BJ (cell line): ENCODE results near the gene TTC12. TPM values are rescaled to one million over a fixed set of nuclear protein-coding genes. Genes with fewer than 3 reads are reported as not detected.
A peak's percentile ranks its signal among the peaks of the same experiment; 100 is the strongest.

Experiments used
- CTCF ChIA-PET: fragments of 350-600 bp; formaldehyde crosslinking; extraction: SDS; loops from one replicate; lab custom pipeline; 2021; ENCODE audit warnings: antibody characterized with exemption, inconsistent platforms; lab: Yijun Ruan, JAX
- POLR2A ChIA-PET: fragments of 300-600 bp; sonication (Branson Sonifier 250); formaldehyde crosslinking; extraction: SDS; loops from one replicate; lab custom pipeline; 2021; ENCODE audit warnings: antibody characterized with exemption; lab: Charles Lee
- DNase-seq: peaks from one replicate; pipeline ENCODE4 v3.0.0-alpha.2; 2011; ENCODE audit warnings: low read depth
- H3K27me3 ChIP-seq: 2 replicates; pipeline ENCODE4 v1.6.0; 2011; ENCODE audit warnings: low read length; ENCODE audit not compliant: control insufficient read depth, insufficient read depth
- H3K36me3 ChIP-seq: 2 replicates; pipeline ENCODE4 v1.5.1; 2011; ENCODE audit warnings: low read length; ENCODE audit not compliant: control insufficient read depth, insufficient read depth
- H3K4me3 ChIP-seq: 2 replicates; pipeline ENCODE4 v1.5.1; 2011; ENCODE audit warnings: low read depth, mild to moderate bottlenecking, control low read depth, low read length
- CTCF ChIP-seq: IDR thresholded peaks from 2 replicates; pipeline ENCODE4 v1.5.1; 2011; ENCODE audit warnings: low read depth, mild to moderate bottlenecking, control low read depth, inconsistent platforms, low read length, moderate library complexity; ENCODE audit not compliant: insufficient read depth
- polyA minus RNA-seq: library from RNA; depleted of rRNA, polyadenylated mRNA; stranded (reverse); fragments of >200 nt; gene quantifications from 2 replicates; pipeline ENCODE4 v1.2.3, GENCODE V29; 2011; rRNA and poly(A)+ RNA removed
- polyA plus RNA-seq: library from polyadenylated mRNA; depleted of rRNA; stranded (reverse); fragments of >200 nt; gene quantifications from 2 replicates; pipeline ENCODE4 v1.2.3, GENCODE V29; 2011; rRNA removed

Gene TTC12, protein sequence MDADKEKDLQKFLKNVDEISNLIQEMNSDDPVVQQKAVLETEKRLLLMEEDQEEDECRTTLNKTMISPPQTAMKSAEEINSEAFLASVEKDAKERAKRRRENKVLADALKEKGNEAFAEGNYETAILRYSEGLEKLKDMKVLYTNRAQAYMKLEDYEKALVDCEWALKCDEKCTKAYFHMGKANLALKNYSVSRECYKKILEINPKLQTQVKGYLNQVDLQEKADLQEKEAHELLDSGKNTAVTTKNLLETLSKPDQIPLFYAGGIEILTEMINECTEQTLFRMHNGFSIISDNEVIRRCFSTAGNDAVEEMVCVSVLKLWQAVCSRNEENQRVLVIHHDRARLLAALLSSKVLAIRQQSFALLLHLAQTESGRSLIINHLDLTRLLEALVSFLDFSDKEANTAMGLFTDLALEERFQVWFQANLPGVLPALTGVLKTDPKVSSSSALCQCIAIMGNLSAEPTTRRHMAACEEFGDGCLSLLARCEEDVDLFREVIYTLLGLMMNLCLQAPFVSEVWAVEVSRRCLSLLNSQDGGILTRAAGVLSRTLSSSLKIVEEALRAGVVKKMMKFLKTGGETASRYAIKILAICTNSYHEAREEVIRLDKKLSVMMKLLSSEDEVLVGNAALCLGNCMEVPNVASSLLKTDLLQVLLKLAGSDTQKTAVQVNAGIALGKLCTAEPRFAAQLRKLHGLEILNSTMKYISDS
- polyA plus RNA-seq (11.2 and 14.0 TPM in 2 replicates), polyA minus RNA-seq (13.3 and 20.5 TPM in 2 replicates)

DNA sequence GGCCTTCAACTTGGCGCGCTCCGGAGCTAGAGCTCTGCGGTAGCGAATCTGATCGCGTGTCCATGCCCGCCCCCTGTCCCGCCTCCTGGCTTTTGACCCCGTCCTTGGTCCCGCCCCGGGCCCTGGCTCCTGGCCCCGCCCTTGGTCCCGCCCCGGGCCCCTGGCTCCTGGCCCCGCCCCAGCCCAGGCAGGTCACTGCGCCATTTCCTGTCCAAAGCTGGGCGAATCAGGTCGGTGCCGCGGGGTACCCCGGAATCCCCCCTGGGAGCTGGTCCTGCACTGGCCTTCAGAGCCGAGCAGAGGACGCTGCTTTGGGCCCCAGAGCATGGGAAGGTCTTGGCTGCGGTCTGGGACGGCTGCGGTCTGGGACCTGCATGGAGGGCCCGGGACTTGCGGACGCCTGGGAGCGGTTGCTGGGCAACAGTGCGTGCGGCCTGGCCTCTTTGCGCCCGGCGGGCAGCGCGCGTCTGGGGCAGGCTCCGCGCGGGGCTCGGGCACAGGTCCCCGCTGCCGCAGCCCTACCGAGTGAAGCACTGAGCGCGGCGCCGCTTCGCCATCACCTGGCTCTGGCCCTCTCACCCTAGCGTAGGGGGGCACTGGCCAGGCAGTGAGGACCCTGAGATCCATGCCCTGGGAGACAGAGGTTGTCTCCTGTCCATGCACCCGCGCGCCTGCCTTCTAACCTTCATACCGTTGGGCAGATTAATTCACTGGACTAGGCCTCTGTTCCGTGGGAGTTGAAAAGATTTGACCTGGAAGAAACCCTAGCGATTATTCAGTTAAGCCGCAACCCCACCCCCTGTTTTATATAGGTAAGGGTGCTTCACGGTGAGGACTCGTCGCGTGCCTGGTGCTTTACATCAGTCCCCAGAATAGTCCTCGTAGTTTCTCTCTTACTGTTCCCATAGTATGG lies at the start of gene TTC12:
TSS of gene TTC12 (plus strand) at position 195 of the 913 bp plus-strand sequence. CDS start 1,675 bp downstream, outside the sequence.
- ChIA-PET POLR2A (interaction anchor here (0.6 kb wide), 1 partner anchor 489 kb away, joined by 14 read pairs; no protein-coding TSS in a partner anchor), CTCF (interaction anchor here (0.5 to 3.7 kb wide), 6 partner anchors 10 to 860 kb away, joined by 3 to 20 read pairs (median 4); no protein-coding TSS in a partner anchor)
- no peak for TF ChIP-seq CTCF

GRCh38 chr11:113265362-113265761 lies 49.0 kb upstream of the TTC12 start:
- CTCF ChIA-PET, result interaction anchor here (0.9 kb wide), 1 partner anchor 24 kb away, joined by 3 read pairs; no protein-coding TSS in a partner anchor
- POLR2A ChIA-PET, result no interaction called here
- Histone ChIP-seq H3K36me3 (no peaks in the 10 kb centered on the region), H3K27me3 (no peaks in the 10 kb centered on the region), H3K4me3 (no peak overlapping the region)
- TF ChIP-seq CTCF, result no peak
- DNase-seq, result no peak

More for the DNA sequence above, at the start of gene TTC12:
- Histone ChIP-seq H3K36me3 (no peaks in the 10 kb centered on the region), H3K27me3 (no peaks in the 10 kb centered on the region), H3K4me3 (peak within 1 kb of the TSS; percentile 83)
- peak; percentile 52 for DNase-seq

- CTCF ChIA-PET, result interaction anchor here (0.6 kb wide), 1 partner anchor 568 kb away, joined by 3 read pairs; no protein-coding TSS in a partner anchor
Observed at GRCh38 chr11:113267493-113267892, 46.9 kb upstream of the TTC12 start.

GRCh38 chr11:113269096-113269495 lies 45.3 kb upstream of the TTC12 start:
- no peak for DNase-seq
- H3K36me3 ChIP-seq, result no peaks in the 10 kb centered on the region
- POLR2A ChIA-PET, result no interaction called here
- no peak overlapping the region for H3K4me3 ChIP-seq
- H3K27me3 ChIP-seq, result no peaks in the 10 kb centered on the region
- CTCF ChIA-PET, result interaction anchor here (1.6 kb wide), 1 partner anchor 21 kb away, joined by 3 read pairs; no protein-coding TSS in a partner anchor
- TF ChIP-seq CTCF, result no peak

More at GRCh38 chr11:113267493-113267892, 46.9 kb upstream of the TTC12 start:
- no peaks in the 10 kb centered on the region for H3K36me3 ChIP-seq
- POLR2A ChIA-PET, result no interaction called here
- DNase-seq, result no peak
- TF ChIP-seq CTCF, result no peak
- no peaks in the 10 kb centered on the region for H3K27me3 ChIP-seq
- no peak overlapping the region for H3K4me3 ChIP-seq
